Measurements from ENCODE around the gene IL17RC. TPM values are rescaled to one million over a fixed set of nuclear protein-coding genes. Genes with fewer than 3 reads are reported as not detected.
A peak's percentile ranks its signal among the peaks of the same experiment; 100 is the strongest.

Gene IL17RC
- total and polyA plus RNA-seq, 8 donors: 11.9 to 55.7 (median 16.8) TPM

DNA sequence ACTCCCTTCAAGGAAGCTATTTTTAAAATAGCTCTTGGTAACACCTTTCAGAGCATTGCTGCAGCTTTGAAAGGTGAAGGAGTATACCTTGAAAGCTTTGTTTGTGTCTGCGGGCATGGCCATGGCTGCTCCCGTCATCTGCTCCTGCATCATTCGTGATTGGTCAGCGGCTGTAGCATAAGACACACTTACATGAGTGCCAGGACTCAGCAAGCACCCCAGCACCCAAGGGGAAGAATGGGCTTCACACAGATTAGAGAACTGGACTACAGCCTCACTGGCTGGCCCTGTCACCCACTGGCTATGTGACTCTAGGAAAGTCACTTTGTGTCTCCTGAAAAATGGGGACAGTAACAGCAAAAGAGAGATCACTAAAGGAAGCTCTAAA is 52.7 kb downstream of the IL17RC start:
- 96 to 97% methylated on average over 4 of the region's 4 CpGs for WGBS, 2 donors
- peak in 1 of 6 donors; percentile 17 for DNase-seq
- peaks cover 0 to 43% (median 16%) of the 10 kb centered on the region in 3 donors for H3K36me3 ChIP-seq
- H3K27ac ChIP-seq: no peak overlapping the region
- no peak for ATAC-seq
- H3K4me3 ChIP-seq: no peak overlapping the region
- FAIRE-seq: no peak
- no peaks in the 10 kb centered on the region for H3K27me3 ChIP-seq
- intact Hi-C loops (cut with DNase I): no loop called here
- no peaks in the 10 kb centered on the region for H3K4me1 ChIP-seq
- TF ChIP-seq, protein P1, sequence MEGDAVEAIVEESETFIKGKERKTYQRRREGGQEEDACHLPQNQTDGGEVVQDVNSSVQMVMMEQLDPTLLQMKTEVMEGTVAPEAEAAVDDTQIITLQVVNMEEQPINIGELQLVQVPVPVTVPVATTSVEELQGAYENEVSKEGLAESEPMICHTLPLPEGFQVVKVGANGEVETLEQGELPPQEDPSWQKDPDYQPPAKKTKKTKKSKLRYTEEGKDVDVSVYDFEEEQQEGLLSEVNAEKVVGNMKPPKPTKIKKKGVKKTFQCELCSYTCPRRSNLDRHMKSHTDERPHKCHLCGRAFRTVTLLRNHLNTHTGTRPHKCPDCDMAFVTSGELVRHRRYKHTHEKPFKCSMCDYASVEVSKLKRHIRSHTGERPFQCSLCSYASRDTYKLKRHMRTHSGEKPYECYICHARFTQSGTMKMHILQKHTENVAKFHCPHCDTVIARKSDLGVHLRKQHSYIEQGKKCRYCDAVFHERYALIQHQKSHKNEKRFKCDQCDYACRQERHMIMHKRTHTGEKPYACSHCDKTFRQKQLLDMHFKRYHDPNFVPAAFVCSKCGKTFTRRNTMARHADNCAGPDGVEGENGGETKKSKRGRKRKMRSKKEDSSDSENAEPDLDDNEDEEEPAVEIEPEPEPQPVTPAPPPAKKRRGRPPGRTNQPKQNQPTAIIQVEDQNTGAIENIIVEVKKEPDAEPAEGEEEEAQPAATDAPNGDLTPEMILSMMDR (IDR thresholded peaks at IDR 0.05): no peak
- H3K9me3 ChIP-seq: no peaks in the 10 kb centered on the region

DNA sequence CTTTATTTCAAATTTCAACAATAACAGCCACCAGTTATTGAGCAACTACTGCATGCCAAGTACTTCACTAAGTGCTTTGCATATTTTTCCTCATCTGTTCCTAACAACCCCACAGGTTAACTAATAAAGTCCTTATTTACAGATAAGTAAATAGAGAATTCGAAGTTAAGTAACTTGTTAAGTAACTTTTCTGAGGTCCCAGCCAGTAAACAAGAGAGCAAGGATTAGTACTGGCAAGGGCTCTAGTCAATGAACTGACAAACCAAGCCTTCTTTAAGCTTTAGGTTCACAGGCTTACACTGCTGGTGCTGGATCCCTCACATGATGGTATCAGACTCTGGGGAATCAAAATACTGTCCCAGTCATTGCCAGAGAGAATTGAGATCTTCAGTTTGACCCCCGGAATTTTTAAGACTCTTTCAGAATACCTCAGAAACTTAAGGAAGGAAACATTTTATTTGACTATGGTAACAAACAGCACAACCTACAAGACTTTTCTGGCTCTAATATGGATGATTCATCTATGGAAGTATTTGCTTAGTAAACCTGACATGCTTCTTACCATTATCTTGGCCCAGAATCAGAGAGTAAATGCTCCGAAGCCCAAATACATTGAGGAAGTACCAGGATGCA is 53.2 kb downstream of the IL17RC start:
- FAIRE-seq: no peak

DNA sequence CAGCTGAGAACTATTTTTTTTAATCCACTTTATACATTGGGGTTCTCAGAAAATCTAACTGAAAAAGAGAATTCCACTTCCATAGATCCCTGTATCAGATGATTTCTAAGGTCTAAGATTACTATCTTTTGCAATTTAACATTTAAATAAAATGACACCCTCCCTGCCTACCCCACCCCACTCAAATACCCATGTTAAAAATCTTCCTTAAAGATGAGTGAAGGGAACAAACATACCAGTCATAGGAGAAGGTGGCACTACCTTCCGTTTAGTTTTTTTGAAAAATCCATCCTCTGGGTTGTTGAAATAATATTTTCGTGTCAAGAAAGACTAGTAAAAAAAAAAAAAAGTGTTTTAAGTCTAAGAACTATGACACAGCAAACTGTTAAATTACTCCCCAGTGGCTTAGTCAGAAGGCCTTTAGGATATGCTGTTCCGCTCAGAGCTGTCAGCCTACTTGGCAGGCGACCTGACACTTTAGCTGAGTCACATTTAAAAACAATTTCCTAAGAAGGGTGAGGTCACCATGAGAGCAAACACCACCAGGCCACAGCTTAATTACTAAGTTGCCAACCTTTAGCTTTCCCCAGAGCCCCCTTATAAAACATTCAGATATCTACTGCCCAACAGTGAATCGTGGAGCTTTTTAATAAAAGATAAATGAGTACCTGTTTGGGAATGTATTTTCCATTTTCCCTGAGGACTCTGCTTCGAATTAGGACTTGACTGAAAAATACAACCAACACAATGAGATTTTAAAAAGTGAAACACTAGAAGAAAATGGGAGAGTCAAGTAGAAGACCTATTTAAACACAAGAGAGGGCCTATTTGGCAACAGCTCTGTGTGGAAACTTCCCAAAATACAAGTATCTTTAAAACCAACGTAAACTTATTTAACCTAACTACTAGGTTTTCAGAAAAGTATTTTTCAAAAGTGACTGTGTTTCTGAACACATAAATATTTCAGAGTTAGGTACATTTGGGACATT is 60.1 kb downstream of the IL17RC start:
- Histone ChIP-seq H3K9me3 (no peaks in the 10 kb centered on the region), H3K4me3 (no peak overlapping the region), H3K4me1 (peaks cover 3 to 14% (median 11%) of the 10 kb centered on the region in 3 donors), H3K36me3 (peaks cover 0 to 10% (median 5%) of the 10 kb centered on the region in 3 donors), H3K27ac (peak overlapping the region in 3 of 4 donors; percentile 30 to 67 (median 44)), H3K27me3 (no peaks in the 10 kb centered on the region)
- intact Hi-C loops (cut with DNase I): no loop called here
- ATAC-seq (peak; percentile 99 to 100 (median 100)), DNase-seq (peak in 4 of 6 donors; percentile 76 to 86 (median 80)), FAIRE-seq (peak; percentile 51)
- WGBS, 2 donors: 33 to 43% methylated on average over 7 of the region's 7 CpGs
- TF ChIP-seq, protein P1 (IDR thresholded peaks at IDR 0.05): no peak

More for the DNA sequence above, 53.2 kb downstream of the IL17RC start:
- ATAC-seq (peak in 1 of 4 donors; percentile 45), DNase-seq (no peak)
- Histone ChIP-seq H3K9me3 (no peaks in the 10 kb centered on the region), H3K36me3 (peaks cover 0 to 43% (median 16%) of the 10 kb centered on the region in 3 donors), H3K27ac (no peak overlapping the region), H3K4me1 (no peaks in the 10 kb centered on the region), H3K4me3 (no peak overlapping the region), H3K27me3 (no peaks in the 10 kb centered on the region)
- intact Hi-C loops (cut with DNase I): no loop called here
- TF ChIP-seq, protein P1 (IDR thresholded peaks at IDR 0.05): no peak
- WGBS, 2 donors: 74 to 78% methylated on average over 3 of the region's 3 CpGs

DNA sequence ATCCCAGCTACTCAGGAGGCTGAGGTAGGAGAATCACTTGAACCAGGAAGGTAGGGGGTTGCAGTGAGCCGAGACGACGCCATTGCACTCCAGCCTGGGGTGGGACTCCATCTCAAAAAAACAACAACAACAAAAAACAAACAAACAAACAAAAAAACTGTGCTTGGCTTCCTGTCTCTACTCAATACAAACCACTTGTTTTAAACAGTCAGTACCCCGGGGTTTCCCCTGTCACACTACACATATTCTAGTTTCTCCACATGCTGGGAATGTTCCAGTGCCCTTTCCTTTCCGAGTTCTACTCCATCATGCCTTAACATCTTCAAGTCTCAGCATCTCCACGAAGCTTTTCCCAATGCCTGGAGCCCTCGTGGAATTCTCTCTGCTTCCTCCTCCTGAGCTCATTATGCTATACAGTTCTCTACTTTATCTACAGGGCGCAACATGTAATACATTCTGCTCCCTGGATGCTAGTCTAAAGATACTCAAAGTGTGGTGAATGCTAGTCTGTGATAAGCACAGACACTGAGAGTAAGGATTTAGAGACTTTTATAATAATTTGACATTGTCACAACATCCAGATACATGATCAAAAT is 61.9 kb downstream of the IL17RC start:
- no peaks in the 10 kb centered on the region for H3K27me3 ChIP-seq
- H3K9me3 ChIP-seq: no peaks in the 10 kb centered on the region
- TF ChIP-seq, protein P1 (IDR thresholded peaks at IDR 0.05): no peak
- H3K4me3 ChIP-seq: no peak overlapping the region
- ATAC-seq (no peak), DNase-seq (no peak), FAIRE-seq (no peak)
- peaks cover 3 to 14% (median 11%) of the 10 kb centered on the region in 3 donors for H3K4me1 ChIP-seq
- peaks cover 0 to 5% (median 4%) of the 10 kb centered on the region in 3 donors for H3K36me3 ChIP-seq
- H3K27ac ChIP-seq: no peak overlapping the region
- whole genome bisulfite sequencing, 2 donors: 85 to 89% methylated on average over 8 of the region's 8 CpGs
- intact Hi-C loops (cut with DNase I): no loop called here

All from pancreas (tissue), 10 donors.